GM21723 (cell line): ENCODE results near the gene KCNS1.

ENCODE experiments used
- ATAC-seq: cut with Tn5 transposase; IDR thresholded peaks from one replicate; pipeline ENCODE4 v1.9.1; 2021; ENCODE audit warnings: mild to moderate bottlenecking, moderate library complexity; ENCODE audit not compliant: unreplicated experiment

KCNS1 gene

GRCh38 chr20:45111285-45111684, 10.4 kb upstream of the KCNS1 start:
- ATAC-seq, result no peak

GRCh38 chr20:45110301-45110700, 9.4 kb upstream of the KCNS1 start:
- no peak for ATAC-seq

- ATAC-seq, result no peak
Measured at GRCh38 chr20:45109634-45110033, 8.7 kb upstream of the KCNS1 start.

GRCh38 chr20:45105317-45105716, 4.4 kb upstream of the KCNS1 start:
- no peak for ATAC-seq

GRCh38 chr20:45104786-45105185, 3.9 kb upstream of the KCNS1 start:
- no peak for ATAC-seq

GRCh38 chr20:45103072-45103471, 2.1 kb upstream of the KCNS1 start:
- ATAC-seq, result no peak

GRCh38 chr20:45101333-45101850, 465 bp upstream of the KCNS1 start:
- no peak for ATAC-seq

- ATAC-seq, result no peak
Measured at GRCh38 chr20:45098103-45098773, 2.7 kb downstream of the KCNS1 start.

GRCh38 chr20:45097485-45098102, 3.3 kb downstream of the KCNS1 start:
- no peak for ATAC-seq

- no peak for ATAC-seq
Measured at GRCh38 chr20:45096781-45097180, 4.1 kb downstream of the KCNS1 start.

- ATAC-seq, result no peak
Measured at GRCh38 chr20:45095805-45096238, 5.1 kb downstream of the KCNS1 start.

- no peak for ATAC-seq
Measured at GRCh38 chr20:45094864-45095574, 5.9 kb downstream of the KCNS1 start.

- ATAC-seq, result no peak
Measured at GRCh38 chr20:45094201-45094600, 6.7 kb downstream of the KCNS1 start.

- no peak for ATAC-seq
Measured at GRCh38 chr20:45092898-45093297, 8.0 kb downstream of the KCNS1 start.

- no peak for ATAC-seq
Measured at GRCh38 chr20:45091366-45091765, 9.6 kb downstream of the KCNS1 start.

GRCh38 chr20:45090481-45090880, 10.4 kb downstream of the KCNS1 start:
- no peak for ATAC-seq

GRCh38 chr20:45088247-45088646, 12.7 kb downstream of the KCNS1 start:
- no peak for ATAC-seq

GRCh38 chr20:45087814-45088213, 13.1 kb downstream of the KCNS1 start:
- no peak for ATAC-seq

- no peak for ATAC-seq
Measured at GRCh38 chr20:45087097-45087790, 13.7 kb downstream of the KCNS1 start.

- no peak for ATAC-seq
Measured at GRCh38 chr20:45085867-45086266, 15.1 kb downstream of the KCNS1 start.

GRCh38 chr20:45085289-45085688, 15.6 kb downstream of the KCNS1 start:
- ATAC-seq, result no peak
